ENCODE measurements around the gene DDX46.
A peak's percentile ranks its signal among the peaks of the same experiment; 100 is the strongest.

DNA sequence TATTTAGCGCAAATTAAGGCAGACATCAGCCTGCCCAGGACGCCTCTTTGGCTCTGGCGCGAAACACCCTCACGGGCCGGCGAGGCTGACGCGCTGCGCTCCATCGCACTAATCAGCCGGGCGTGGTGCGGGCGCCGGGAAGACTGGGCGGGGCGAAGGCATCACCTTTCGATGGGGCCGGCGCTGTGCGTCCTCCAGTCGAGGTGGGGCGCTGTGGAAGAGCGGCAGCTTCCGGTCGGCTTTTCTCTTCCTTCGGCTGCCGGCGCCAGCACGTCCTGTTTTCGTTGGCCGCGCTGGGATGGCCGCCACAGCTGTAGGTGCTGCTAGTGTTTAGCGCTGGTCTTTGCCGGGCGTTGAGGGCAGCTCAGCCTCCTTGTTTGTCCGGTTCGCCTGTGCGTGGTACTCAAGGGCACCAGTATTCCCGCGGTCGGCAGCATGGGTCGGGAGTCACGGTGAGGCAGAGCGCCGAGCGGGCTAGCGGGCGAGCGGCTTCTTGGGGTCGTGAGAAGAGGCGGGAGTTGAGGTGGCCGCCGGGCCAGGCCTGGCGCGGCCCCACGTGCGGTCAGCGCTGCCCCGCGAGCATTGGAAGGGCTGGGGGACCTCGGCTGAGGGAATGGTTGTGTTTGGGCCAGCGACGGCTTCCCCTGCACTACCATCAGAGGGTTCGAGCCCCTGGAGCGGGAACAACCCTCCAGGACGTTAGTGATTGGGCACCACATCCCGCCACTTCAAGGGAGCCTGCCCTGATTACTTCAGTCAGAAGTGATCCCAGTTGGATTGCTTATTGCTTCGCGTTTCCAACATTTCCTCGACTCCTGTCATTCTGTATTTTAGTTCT lies at the start of gene DDX46:
- TF ChIP-seq, protein P1, sequence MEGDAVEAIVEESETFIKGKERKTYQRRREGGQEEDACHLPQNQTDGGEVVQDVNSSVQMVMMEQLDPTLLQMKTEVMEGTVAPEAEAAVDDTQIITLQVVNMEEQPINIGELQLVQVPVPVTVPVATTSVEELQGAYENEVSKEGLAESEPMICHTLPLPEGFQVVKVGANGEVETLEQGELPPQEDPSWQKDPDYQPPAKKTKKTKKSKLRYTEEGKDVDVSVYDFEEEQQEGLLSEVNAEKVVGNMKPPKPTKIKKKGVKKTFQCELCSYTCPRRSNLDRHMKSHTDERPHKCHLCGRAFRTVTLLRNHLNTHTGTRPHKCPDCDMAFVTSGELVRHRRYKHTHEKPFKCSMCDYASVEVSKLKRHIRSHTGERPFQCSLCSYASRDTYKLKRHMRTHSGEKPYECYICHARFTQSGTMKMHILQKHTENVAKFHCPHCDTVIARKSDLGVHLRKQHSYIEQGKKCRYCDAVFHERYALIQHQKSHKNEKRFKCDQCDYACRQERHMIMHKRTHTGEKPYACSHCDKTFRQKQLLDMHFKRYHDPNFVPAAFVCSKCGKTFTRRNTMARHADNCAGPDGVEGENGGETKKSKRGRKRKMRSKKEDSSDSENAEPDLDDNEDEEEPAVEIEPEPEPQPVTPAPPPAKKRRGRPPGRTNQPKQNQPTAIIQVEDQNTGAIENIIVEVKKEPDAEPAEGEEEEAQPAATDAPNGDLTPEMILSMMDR (IDR thresholded peaks at IDR 0.05) = peak; percentile 44 to 96 (median 82)
- peak; percentile 67 to 90 (median 83) for TF ChIP-seq POLR2A (IDR thresholded peaks at IDR 0.05)

All from body of pancreas (tissue), 4 donors.